ENCODE results near the gene ATRN. TPM values are rescaled to one million over a fixed set of nuclear protein-coding genes. Genes with fewer than 3 reads are reported as not detected.

Gene ATRN
- total RNA-seq, 1 experiment from 2014 or later = 19.9 TPM

DNA sequence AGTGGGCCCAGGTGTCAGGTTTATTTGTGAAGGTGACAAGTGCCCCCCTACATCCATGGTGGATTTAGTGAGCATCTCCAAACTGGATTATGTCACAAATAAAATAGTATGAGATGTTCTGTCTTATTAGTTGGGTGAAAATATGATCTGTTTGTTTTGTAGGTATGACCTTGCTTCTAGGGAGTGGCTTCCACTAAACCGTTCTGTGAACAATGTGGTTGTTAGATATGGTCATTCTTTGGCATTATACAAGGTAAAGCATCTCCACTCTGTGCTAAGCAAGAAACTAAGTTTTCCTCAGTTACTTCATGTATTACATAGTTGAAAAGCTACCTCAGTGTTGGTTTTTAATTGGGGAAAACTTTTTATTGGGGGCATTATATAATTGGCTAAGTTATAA is 88.4 kb downstream of the ATRN start:
- TF ChIP-seq ZMAT4 (CRISPR knock-in tag; IDR thresholded peaks at IDR 0.05) = no peak
- no peak for TF ChIP-seq ZNF416 (CRISPR knock-in tag; IDR thresholded peaks at IDR 0.05)
- no peak for TF ChIP-seq ZNF281 (CRISPR knock-in tag; IDR thresholded peaks at IDR 0.05)
- TF ChIP-seq MAX (CRISPR knock-in tag; IDR thresholded peaks at IDR 0.05) = no peak
- TF ChIP-seq NFE2L1 (CRISPR knock-in tag; IDR thresholded peaks at IDR 0.05) = no peak
- TF ChIP-seq SOX15 (CRISPR knock-in tag; IDR thresholded peaks at IDR 0.05) = no peak
- TF ChIP-seq, protein P1, sequence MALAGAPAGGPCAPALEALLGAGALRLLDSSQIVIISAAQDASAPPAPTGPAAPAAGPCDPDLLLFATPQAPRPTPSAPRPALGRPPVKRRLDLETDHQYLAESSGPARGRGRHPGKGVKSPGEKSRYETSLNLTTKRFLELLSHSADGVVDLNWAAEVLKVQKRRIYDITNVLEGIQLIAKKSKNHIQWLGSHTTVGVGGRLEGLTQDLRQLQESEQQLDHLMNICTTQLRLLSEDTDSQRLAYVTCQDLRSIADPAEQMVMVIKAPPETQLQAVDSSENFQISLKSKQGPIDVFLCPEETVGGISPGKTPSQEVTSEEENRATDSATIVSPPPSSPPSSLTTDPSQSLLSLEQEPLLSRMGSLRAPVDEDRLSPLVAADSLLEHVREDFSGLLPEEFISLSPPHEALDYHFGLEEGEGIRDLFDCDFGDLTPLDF (CRISPR knock-in tag; IDR thresholded peaks at IDR 0.05) = no peak
- no peak for TF ChIP-seq NR1H2 (CRISPR knock-in tag; IDR thresholded peaks at IDR 0.05)
- no peak for TF ChIP-seq TP53 (CRISPR knock-in tag; IDR thresholded peaks at IDR 0.05)
- no peak for TF ChIP-seq ELF4 (CRISPR knock-in tag; IDR thresholded peaks at IDR 0.05; ENCODE audit: low read depth)
- TF ChIP-seq FOXP4 (CRISPR knock-in tag; IDR thresholded peaks at IDR 0.05) = no peak
- TF ChIP-seq, protein P2, sequence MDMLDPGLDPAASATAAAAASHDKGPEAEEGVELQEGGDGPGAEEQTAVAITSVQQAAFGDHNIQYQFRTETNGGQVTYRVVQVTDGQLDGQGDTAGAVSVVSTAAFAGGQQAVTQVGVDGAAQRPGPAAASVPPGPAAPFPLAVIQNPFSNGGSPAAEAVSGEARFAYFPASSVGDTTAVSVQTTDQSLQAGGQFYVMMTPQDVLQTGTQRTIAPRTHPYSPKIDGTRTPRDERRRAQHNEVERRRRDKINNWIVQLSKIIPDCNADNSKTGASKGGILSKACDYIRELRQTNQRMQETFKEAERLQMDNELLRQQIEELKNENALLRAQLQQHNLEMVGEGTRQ (CRISPR knock-in tag; IDR thresholded peaks at IDR 0.05) = no peak
- TF ChIP-seq, protein P3, sequence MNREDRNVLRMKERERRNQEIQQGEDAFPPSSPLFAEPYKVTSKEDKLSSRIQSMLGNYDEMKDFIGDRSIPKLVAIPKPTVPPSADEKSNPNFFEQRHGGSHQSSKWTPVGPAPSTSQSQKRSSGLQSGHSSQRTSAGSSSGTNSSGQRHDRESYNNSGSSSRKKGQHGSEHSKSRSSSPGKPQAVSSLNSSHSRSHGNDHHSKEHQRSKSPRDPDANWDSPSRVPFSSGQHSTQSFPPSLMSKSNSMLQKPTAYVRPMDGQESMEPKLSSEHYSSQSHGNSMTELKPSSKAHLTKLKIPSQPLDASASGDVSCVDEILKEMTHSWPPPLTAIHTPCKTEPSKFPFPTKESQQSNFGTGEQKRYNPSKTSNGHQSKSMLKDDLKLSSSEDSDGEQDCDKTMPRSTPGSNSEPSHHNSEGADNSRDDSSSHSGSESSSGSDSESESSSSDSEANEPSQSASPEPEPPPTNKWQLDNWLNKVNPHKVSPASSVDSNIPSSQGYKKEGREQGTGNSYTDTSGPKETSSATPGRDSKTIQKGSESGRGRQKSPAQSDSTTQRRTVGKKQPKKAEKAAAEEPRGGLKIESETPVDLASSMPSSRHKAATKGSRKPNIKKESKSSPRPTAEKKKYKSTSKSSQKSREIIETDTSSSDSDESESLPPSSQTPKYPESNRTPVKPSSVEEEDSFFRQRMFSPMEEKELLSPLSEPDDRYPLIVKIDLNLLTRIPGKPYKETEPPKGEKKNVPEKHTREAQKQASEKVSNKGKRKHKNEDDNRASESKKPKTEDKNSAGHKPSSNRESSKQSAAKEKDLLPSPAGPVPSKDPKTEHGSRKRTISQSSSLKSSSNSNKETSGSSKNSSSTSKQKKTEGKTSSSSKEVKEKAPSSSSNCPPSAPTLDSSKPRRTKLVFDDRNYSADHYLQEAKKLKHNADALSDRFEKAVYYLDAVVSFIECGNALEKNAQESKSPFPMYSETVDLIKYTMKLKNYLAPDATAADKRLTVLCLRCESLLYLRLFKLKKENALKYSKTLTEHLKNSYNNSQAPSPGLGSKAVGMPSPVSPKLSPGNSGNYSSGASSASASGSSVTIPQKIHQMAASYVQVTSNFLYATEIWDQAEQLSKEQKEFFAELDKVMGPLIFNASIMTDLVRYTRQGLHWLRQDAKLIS (CRISPR knock-in tag; IDR thresholded peaks at IDR 0.05; ENCODE audit: borderline replicate concordance) = no peak
- TF ChIP-seq PRDM15 (CRISPR knock-in tag; IDR thresholded peaks at IDR 0.05) = no peak
- TF ChIP-seq, protein P4, sequence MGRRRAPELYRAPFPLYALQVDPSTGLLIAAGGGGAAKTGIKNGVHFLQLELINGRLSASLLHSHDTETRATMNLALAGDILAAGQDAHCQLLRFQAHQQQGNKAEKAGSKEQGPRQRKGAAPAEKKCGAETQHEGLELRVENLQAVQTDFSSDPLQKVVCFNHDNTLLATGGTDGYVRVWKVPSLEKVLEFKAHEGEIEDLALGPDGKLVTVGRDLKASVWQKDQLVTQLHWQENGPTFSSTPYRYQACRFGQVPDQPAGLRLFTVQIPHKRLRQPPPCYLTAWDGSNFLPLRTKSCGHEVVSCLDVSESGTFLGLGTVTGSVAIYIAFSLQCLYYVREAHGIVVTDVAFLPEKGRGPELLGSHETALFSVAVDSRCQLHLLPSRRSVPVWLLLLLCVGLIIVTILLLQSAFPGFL (CRISPR knock-in tag; IDR thresholded peaks at IDR 0.05; ENCODE audit: borderline replicate concordance) = no peak
- no peak for TF ChIP-seq USF1 (CRISPR knock-in tag; IDR thresholded peaks at IDR 0.05)
- TF ChIP-seq NR3C1 (CRISPR knock-in tag; conservative IDR thresholded peaks at IDR 0.05; ENCODE audit: low read depth) = no peak
- no peak for TF ChIP-seq OVOL2 (CRISPR knock-in tag; IDR thresholded peaks at IDR 0.05; ENCODE audit: borderline replicate concordance)
- H3K4me1 Mint-ChIP-seq = no peaks in the 10 kb centered on the region
- ChIA-PET CTCF (no interaction called here), POLR2A (no interaction called here)
- ATAC-seq (no peak), DNase-seq (ENCODE audit: low spot score) (no peak)
- H3K36me3 Mint-ChIP-seq = no peaks in the 10 kb centered on the region; the same call in 1 of the 2 replicates
- no peak overlapping the region for H3K4me3 Mint-ChIP-seq
- H3K9me3 Mint-ChIP-seq = no peaks in the 10 kb centered on the region
- no peaks in the 10 kb centered on the region for H3K27me3 Mint-ChIP-seq (ENCODE audit: low read depth)
- no peak overlapping the region for H3K27ac Mint-ChIP-seq
